IMR-90 (cell line): ENCODE data around the gene TJP1.

ENCODE experiments used
- POLR2A ChIP-seq: IDR thresholded peaks from 2 replicates; pipeline ENCODE4 v1.6.1; 2012; ENCODE audit warnings: mild to moderate bottlenecking, low read depth, low read length
- RCOR1 ChIP-seq: IDR thresholded peaks from 2 replicates; pipeline ENCODE4 v1.6.1; 2012; ENCODE audit warnings: mild to moderate bottlenecking, low read length, improper control_type of control experiment; ENCODE audit not compliant: insufficient replicate concordance
- SMC3 ChIP-seq: fragments of 150-350 bp; IDR thresholded peaks from 2 replicates; pipeline ENCODE4 v1.6.1; 2016; ENCODE audit warnings: low read depth, mild to moderate bottlenecking, antibody characterized with exemption, low read length, moderate library complexity
- TF ChIP-seq, protein P1 (sequence below): conservative IDR thresholded peaks from 2 replicates; pipeline ENCODE4 v1.5.1; 2012; ENCODE audit warnings: mild to moderate bottlenecking, low read depth, low read length, improper control_type of control experiment

DNA sequence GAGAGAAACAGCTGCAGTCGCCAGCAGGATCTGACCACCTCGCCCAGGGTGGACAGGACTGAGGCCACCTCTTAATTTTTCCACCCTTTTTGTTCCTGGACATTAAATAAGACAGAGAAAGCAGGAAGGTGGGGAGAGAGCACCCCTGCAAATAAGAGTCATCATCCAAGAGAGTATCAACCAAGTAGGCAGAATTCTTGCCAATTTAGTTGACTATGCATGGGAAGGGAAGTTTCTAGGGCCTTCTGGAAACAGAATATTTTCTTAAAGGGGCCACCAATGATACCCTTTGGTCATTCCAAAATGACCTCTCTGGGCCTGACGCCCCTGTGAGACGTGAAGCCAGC lies 136.2 kb downstream of the TJP1 start:
- TF ChIP-seq, protein P1, sequence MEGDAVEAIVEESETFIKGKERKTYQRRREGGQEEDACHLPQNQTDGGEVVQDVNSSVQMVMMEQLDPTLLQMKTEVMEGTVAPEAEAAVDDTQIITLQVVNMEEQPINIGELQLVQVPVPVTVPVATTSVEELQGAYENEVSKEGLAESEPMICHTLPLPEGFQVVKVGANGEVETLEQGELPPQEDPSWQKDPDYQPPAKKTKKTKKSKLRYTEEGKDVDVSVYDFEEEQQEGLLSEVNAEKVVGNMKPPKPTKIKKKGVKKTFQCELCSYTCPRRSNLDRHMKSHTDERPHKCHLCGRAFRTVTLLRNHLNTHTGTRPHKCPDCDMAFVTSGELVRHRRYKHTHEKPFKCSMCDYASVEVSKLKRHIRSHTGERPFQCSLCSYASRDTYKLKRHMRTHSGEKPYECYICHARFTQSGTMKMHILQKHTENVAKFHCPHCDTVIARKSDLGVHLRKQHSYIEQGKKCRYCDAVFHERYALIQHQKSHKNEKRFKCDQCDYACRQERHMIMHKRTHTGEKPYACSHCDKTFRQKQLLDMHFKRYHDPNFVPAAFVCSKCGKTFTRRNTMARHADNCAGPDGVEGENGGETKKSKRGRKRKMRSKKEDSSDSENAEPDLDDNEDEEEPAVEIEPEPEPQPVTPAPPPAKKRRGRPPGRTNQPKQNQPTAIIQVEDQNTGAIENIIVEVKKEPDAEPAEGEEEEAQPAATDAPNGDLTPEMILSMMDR, result no peak
- no peak for TF ChIP-seq POLR2A
- no peak for TF ChIP-seq SMC3
- TF ChIP-seq RCOR1, result no peak
